HG02571 (cell line): ENCODE measurements around the gene ADAM10.
"Not testable (repeated sequence)": the region's sequence is repeated elsewhere in the genome, so short reads cannot be mapped to it uniquely, and the experiment has no call there.

Source experiments
- ATAC-seq: cut with Tn5 transposase; IDR thresholded peaks from one replicate; pipeline ENCODE4 v1.9.1; 2021; ENCODE audit warnings: mild to moderate bottlenecking, moderate library complexity; ENCODE audit not compliant: unreplicated experiment

Gene ADAM10

DNA sequence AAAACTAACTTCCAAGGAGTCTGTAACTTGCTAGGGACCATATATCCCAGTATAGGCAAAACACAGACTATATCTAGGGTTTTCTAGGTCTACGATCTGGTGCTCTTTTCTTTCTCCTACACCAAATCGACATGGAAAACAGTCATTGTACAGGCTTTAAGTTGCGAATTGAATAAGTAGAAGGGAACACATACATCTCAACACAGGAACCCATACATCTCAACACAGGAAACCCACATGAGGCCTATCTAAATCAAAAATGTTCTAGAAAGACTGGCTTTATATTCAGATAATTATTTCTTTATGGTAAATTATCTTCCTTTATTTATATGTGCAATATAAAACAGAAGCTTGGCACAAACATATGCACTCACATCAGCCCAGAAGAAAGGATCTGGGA is 126.6 kb downstream of the ADAM10 start:
- ATAC-seq: no peak

DNA sequence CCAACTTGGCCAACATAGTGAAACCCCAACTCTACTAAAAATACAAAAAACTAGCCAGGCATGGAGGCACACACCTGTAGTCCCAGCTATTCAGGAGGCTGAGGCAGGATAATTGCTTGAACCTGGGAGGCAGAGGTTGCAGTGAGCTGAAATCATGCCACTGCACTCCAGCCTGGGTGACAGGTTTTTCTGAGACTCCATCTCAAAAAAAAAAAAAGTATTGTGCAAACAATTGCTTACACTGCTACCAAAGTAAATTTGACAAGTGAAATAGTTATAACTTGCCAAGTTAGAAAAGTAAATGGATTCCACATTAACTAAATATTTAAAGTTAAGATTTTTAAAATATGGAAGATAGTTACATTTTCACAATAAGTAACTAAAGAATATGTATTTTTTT is 129.2 kb downstream of the ADAM10 start:
- not testable (repeated sequence) for ATAC-seq

DNA sequence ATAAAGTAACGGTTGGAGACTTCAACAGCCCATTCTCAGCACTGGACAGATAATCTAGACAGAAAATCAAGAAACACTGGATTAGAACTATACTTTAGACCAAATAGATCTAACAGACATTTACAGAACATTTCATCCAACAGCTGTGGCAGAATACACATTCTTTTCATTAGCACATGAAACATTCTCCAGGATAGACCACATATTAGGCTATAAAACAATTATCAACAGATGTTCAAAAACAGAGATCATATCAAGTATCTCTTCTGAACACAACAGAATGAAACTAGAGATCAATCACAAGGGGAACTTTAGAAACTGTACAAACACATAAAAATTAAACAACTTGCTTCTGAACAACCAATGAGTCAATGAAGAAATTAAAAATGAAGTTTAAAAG is 133.3 kb downstream of the ADAM10 start:
- no peak for ATAC-seq

DNA sequence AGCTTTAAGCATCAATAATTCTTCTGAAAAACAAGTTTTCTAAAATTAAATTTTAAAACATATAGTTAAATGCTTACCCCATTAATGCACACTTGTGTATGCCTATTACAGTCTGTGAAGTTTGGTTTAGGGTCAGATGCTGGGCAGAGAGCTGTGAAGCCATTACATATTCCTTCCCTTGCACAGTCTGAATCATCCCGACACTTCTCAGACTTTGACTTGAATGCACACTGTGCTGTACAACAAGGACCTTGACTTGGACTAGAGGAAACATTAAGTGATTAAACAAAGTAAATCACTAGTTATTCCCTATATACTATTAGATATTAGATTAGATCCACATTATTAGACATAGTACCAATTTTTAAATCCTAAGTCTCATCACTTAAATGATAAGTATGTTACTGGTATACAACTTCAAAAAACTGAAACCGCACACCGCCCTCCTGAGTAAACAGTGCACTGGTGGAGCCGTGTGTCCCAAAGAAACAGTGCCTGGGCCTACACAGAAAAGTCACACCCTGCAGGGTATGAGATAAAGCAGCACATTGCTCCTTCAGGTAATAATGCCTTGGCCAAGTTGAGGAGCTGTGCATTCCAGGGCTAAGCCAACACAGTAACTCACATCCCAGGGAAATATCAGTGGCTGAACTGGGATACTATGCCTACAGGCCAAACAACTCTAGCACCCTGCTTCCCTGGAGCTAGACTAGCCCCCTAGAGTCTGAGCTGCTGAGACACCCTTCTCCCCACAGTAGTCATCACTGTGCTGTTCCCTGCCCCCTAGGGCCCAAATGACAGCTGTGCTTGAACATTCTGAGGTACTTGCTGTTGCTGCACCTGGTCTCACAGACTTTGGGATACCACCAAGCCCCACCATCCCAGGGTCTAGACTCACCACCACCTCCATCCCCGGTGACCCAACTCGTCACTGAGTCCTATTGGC is 137.5 kb downstream of the ADAM10 start:
- no peak for ATAC-seq

DNA sequence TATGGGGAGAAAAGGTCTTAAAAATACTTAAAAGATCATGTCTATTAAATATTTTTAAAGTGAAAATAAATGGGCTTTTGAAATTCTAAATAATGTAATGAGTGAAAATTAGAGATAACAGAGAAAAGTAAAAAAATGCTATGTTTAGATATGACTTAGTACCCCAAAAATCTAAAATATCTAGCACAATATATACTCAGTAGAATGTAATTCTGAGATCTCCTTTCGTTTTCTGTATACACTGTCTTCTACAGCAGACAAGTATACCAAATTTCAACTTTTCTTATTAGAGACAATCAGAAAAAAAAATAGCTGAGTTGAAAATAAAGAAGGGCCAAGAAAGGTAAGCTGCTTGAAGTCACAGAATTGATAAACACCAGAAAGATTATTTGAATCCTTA is 140.8 kb downstream of the ADAM10 start:
- no peak for ATAC-seq

DNA sequence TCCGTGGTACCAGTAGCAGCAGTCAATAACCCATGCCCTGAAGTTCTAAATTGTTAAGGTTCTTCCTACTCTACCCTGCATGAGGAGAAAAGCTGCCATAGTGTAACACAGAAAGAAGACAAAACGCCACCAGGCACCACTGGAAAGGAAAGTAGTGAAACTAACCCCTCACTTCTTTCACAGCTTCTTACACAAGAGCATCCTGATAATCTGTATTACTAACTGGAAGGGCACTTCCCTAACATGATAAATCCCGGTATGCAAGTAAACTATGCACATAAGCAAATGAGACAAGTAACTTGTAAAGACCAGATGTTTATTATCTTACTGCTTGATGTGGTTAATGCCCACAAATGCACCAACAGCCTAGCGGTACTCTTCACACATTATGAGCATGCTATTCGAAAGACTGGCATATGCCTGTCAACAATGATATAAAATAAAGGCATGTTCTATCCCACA is 141.3 kb downstream of the ADAM10 start:
- ATAC-seq: no peak

DNA sequence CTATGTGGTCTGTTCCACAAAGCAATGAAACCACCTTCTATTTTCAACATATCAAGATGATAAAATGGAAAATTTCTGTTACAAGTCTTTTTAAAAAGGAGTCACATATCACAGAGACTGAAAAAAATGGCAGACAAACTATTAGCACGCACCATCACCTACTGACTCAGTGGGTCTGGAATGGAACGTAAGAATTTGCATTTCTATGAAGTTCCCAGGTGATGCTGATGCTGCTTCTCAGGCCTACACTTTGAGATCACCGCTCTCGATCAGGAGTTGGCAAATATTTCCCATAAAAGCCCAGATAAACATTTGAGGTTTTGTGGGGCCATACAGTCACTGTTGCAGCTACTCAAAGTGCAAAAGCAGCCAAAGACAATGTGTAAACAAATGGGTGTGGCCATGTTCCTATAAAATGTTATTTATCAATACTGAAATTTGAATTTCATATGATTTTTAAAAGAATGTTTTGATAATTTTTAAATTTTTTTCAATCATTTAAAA is 142.9 kb downstream of the ADAM10 start:
- no peak for ATAC-seq

DNA sequence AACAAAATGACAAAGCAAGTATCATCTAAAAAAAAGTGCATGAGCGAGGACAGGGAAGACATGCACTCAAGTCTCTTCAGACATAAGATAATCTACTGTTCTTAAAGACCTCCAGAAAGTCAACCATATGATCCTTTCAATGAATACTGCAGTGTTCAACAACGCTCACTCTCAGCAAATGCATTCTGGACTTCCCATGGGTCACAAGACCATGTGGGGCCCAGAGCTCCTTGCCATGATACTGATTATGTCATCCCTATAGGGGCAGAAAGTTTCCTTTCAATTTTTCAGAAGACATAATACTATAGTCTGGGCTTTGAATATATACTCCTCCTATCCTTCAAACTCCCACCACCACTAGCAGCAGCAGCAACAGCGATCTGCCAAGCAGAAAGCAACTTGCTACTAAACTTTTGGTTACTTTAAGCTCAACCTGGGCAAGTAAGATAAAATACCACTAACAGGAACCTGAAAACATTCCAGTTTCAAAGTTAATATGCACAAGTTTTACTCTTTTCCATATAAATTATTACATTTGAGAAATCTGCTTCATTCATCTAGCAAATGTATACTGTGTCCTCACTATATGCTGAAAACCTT is 143.5 kb downstream of the ADAM10 start:
- ATAC-seq: no peak

DNA sequence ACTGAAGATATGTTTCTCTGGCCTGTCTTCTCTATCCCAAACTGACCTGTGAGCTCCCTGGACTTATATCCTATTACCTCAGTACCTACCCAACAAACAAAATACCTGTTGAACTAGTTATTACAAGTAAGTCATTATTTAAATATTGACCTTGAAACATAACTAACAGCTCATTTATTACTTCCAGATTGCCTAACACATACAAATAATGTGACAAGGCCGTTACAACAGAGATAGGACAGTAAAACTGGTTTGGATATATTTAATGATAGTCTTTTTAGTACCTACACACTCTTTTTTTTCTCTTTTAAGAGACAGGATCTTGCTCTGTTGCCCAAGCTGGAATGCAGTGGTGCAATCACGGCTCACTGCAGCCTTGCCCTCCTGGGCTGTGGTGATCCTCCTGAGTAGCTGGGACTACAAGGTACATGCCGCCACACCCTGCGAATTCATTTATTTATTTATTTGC is 145.0 kb downstream of the ADAM10 start:
- no peak for ATAC-seq

DNA sequence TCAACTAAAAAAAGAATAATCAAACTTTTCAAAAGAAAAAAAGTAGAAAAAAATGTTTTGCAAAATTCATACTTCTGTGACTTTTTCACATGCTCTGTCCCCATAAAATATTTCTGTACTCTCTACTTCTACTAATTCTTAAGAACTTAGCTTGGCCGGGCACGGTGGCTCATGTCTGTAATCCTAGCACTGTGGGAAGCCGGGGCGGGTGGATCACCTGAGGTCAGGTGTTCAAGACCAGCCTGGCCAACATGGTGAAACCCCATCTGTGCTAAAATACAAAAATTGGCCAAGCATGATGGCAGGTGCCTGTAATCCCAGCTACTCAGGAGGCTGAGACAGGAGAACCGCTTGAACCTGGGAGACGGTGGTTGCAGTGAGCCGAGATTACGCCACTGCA is 145.6 kb downstream of the ADAM10 start:
- ATAC-seq: not testable (repeated sequence)

DNA sequence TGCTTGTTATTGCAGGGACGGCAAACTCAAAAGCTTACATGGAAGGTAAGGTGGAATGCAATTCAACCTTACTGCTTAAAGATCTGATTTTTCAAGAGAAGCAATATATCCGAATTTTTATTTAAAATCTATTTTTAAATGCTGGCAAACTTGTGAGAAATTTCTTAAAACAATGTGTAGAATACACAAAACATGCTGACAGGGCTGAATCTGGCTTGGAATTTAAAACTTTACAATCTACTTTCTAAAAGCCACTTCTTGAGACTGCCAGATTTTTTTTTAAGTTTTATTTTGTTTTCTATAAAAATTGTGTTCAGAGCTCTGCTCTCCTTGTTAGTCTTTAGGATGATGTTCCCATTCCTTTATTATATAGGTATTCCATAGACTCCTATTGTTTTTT is 146.7 kb downstream of the ADAM10 start:
- ATAC-seq: no peak

DNA sequence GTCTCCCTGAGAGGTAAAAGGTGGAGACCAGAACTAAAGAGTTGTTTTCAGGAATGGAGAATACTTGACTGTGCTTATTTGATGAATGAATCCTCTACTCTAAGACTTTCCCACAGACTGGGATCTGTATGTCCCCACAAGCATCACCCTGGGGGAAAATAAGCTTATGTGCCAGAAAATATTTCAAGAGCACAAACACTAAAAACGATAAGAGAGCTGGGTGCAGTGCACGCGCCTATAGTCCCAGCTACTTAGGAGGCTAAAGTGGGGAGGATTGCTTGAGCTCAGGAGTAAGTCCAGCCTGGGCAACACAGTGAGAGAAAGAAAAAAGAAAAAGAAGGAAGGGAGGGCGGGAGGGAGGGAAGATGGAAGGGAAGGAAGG is 150.7 kb downstream of the ADAM10 start:
- no peak for ATAC-seq

DNA sequence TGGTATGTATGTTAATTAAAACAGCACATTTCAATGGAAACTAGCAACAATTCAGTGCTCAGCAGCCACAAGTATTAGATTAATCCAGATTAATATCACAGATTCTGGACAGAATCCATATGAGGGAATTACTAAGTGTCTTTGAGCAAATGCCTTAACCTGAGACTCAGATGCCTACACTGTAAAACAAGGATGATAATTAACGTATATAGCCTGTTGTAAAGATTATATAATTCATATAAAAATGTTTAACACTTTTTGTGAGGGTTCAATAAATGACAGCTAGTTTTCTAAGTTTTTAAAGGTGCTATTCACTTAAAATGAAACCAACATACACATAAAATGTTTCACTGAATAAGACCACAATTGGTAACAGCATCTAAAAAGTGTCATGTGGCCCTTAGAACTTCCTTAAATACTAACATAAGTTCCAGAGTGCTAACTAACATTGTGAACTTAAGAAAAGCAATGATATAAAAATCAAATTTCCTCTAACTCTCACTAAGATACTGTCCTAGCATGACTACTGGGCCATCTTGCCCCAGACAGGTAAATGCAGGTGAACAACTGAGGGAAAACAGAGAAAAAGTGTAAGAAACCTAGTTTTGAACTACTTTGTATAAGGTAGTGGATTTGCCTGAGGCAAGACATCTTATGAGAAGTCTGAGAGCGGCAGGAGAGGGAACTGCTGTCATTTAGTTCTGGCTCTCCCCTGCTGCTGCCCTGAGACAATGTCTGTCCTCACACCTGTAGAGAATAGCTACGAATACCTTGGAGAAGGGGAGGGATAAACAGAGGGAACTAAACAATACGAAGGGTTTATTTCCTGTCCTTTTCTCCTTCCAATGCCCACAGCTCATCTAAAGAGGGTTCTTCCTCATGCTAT is 151.3 kb downstream of the ADAM10 start:
- ATAC-seq: no peak

DNA sequence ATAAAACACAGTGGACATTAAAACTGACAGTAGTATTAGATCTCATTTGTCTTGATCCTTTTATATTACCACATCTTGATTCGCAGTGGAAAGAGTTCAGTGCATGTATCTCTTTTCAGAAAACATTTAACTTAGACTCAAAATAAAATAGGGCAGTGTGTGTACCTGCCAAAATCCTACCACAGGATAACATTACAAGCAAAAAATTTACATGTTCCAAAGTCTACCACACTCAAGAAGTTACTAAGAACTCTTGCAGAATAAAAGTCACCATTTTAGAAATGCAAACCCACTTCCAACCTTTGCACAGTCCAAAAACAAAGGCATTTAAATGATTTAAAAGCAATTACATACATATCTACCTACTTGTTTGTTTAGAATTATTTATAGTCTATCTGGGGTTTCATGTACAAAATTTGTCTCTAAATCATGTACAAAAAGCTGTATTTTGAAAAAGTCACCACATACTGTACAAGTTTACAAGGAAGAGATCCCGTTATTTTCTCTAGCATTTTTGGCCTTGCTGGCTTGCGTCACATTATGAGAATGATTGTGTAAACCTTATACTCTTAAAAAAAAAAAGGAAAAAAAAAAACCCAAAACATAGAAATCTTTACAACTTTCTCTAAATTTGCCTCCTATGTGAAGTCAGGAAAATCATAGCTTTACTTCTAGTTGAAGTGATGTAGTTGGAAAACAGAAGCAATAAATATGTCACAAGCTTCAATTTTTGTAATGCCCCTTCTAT is 153.8 kb downstream of the ADAM10 start:
- ATAC-seq: no peak

DNA sequence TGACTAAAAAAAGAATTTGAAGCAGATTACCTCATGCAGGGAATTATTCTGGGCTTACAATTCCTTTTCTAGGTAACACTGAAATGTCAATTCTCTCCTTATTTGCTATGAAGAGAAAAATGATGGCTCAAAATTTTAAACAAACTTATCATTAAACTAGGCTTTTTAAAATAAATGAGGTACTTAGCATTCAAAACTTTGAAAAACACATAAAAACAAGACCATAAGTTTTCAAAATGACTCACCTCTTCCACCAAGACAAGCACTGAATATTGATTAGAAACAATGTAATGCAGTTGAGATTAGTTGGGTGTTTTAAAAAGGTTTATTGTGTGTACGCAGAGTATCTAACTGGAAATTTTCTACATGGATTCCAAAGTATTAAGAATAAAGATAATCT is 154.6 kb downstream of the ADAM10 start:
- no peak for ATAC-seq

DNA sequence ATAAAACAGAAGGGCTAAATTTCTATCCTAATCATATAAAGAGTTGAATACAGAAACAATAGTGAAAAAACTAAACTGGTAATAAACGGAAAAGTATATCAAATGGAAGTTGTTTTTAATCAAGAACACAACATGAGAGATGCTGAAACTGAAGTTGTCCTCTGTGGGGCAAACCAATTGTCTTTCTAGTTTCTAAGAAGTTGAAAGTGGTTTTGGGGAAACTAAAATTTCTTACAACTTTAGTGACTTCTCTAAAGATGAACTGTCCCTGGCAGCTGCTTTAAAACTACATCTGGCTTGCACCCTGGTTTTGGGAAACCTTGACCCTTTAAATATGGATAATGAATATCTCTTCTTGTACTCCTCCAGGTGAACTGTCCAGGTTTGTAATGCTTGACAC is 155.6 kb downstream of the ADAM10 start:
- no peak for ATAC-seq

DNA sequence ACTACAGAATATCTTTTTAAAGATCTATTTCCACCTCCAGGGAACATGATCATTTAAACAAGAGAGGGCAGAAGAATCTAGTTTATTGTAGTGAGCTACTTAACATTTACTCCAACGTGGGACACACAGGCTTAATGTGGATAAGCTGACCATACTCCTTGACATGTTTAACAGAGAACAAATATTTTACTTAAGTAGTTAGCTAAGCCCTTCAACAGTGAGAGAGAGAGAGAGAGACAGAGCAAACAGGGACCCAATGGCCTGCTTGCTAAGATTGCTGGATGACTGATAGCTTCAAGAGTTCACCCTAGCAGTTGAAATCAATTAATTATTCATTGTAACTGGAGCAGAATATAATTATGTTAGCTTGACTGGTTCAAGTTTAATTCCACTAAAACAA is 158.6 kb downstream of the ADAM10 start:
- ATAC-seq: no peak

DNA sequence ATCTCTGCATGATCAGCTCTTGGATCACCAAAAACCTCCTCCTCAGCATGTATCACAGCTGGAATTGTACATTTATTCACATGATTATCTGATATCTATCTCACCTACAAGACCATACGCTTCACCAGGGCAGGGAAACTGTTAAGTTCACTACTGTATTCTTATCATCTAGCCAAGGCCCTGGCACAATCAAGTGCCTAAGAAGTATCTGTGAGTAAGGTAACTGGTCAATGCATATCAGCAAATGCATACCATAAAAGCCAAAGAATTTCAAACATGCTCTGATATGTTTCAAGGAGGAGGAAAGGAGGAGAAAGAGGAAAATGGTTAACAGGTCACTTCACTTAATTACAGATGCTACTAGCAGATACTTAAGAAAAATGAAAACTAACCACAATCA is 159.3 kb downstream of the ADAM10 start:
- ATAC-seq: no peak

DNA sequence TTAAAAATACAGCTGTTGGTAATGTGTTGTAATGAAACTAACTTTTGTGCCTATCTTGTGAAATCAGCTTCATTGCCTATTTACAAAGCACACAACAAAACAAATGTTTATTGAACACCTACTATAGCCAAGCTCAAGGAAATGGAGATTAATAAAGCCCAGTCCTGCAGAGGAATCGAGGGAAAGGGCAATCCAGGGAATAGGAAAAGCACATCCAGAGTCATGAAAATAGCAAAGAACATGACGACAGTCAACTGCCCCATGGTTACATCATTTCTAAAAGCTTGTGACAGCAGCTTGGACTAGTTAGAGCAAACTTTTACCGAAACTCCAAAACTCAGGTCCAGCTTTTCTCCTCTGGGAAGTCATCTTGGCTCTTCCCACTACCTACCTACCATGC is 160.5 kb downstream of the ADAM10 start:
- ATAC-seq: no peak

DNA sequence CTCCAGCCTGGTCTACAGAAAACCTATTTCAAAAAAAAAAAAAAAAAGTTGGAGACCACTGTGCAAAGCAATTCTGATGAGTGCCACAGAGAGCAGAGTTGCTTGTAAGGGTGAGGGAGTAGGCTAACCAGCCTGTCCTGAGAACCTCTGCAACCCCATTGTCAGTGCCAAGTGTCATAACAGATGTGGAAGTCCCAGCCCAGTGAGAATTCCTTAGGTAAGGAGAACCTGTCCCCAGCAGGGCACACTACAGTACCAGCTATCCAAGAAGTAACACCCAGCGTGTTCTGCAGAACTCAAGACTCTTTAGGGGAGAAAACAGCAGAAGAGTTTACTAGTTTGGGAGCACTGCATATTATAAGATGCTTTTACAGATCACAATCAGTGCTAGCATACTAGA is 161.4 kb downstream of the ADAM10 start:
- no peak for ATAC-seq
